ENCODE data around the gene TTC3. TPM values are rescaled to one million over a fixed set of nuclear protein-coding genes. Genes with fewer than 3 reads are reported as not detected.
"Not testable (repeated sequence)": the region's sequence is repeated elsewhere in the genome, so short reads cannot be mapped to it uniquely, and the experiment has no call there.

TTC3 gene
- total RNA-seq, 3 donors from 2014 or later (not counting 1 experiment from before 2014, with no cell fraction given): 83.1 to 97.4 (median 88.3) TPM

GRCh38 chr21:37030864-37031263, 42.2 kb upstream of the TTC3 start:
- no peak overlapping the region for H3K4me3 ChIP-seq (ENCODE audit: low read length)
- no peaks in the 10 kb centered on the region for H3K36me3 ChIP-seq (ENCODE audit: control insufficient read depth, insufficient read depth, low read length)
- Mint-ChIP-seq H3K27ac (no peak overlapping the region), H3K27me3 (ENCODE audit: low read depth in 2 of 2) (peaks cover 5 to 9% of the 10 kb centered on the region in 2 donors), H3K4me1 (no peaks in the 10 kb centered on the region), H3K4me3 (no peak overlapping the region), H3K36me3 (no peaks in the 10 kb centered on the region), H3K9me3 (no peaks in the 10 kb centered on the region)
- intact Hi-C loops (cut with micrococcal nuclease): no loop called here
- ATAC-seq (no peak), DNase-seq (no peak)
- H3K9me3 ChIP-seq (ENCODE audit: control insufficient read depth, insufficient read depth, low read length): no peaks in the 10 kb centered on the region
- no peak for TF ChIP-seq CTCF (IDR thresholded peaks at IDR 0.05)
- H3K27me3 ChIP-seq (ENCODE audit: control insufficient read depth, insufficient read depth, low read length): no peaks in the 10 kb centered on the region
- H3K4me1 ChIP-seq (ENCODE audit: control insufficient read depth, insufficient read depth, low read length): no peaks in the 10 kb centered on the region
- 94% methylated on average over 4 of the region's 4 CpGs for WGBS (ENCODE audit: insufficient coverage)
- H3K27ac ChIP-seq (ENCODE audit: low read length): no peak overlapping the region

- no peak overlapping the region for H3K4me3 Mint-ChIP-seq
- H3K4me1 ChIP-seq (ENCODE audit: control insufficient read depth, insufficient read depth, low read length): no peaks in the 10 kb centered on the region
- no peak overlapping the region for H3K4me3 ChIP-seq (ENCODE audit: low read length)
- H3K36me3 ChIP-seq (ENCODE audit: control insufficient read depth, insufficient read depth, low read length): no peaks in the 10 kb centered on the region
- no peak for DNase-seq
- H3K27me3 Mint-ChIP-seq (ENCODE audit: low read depth in 2 of 2): peaks cover 0 to 2% of the 10 kb centered on the region in 2 donors
- H3K27ac ChIP-seq (ENCODE audit: low read length): no peak overlapping the region
- intact Hi-C loops (cut with micrococcal nuclease): no loop called here
- 81% methylated on average over 4 of the region's 5 CpGs for WGBS (ENCODE audit: insufficient coverage)
- no peaks in the 10 kb centered on the region for H3K36me3 Mint-ChIP-seq
- H3K9me3 Mint-ChIP-seq: no peaks in the 10 kb centered on the region
- no peaks in the 10 kb centered on the region for H3K27me3 ChIP-seq (ENCODE audit: control insufficient read depth, insufficient read depth, low read length)
- no peak for ATAC-seq
- no peak overlapping the region for H3K27ac Mint-ChIP-seq
- no peak for TF ChIP-seq CTCF (IDR thresholded peaks at IDR 0.05)
- H3K9me3 ChIP-seq (ENCODE audit: control insufficient read depth, insufficient read depth, low read length): no peaks in the 10 kb centered on the region
- no peaks in the 10 kb centered on the region for H3K4me1 Mint-ChIP-seq
Observed at GRCh38 chr21:37032293-37032692, 40.8 kb upstream of the TTC3 start.

- no peak for ATAC-seq
- no peaks in the 10 kb centered on the region for H3K36me3 Mint-ChIP-seq
- Histone ChIP-seq H3K4me3 (ENCODE audit: low read length) (no peak overlapping the region), H3K27me3 (ENCODE audit: control insufficient read depth, insufficient read depth, low read length) (no peaks in the 10 kb centered on the region), H3K9me3 (ENCODE audit: control insufficient read depth, insufficient read depth, low read length) (no peaks in the 10 kb centered on the region), H3K36me3 (ENCODE audit: control insufficient read depth, insufficient read depth, low read length) (no peaks in the 10 kb centered on the region), H3K27ac (ENCODE audit: low read length) (no peak overlapping the region), H3K4me1 (ENCODE audit: control insufficient read depth, insufficient read depth, low read length) (no peaks in the 10 kb centered on the region)
- no peak overlapping the region for H3K4me3 Mint-ChIP-seq
- intact Hi-C loops (cut with micrococcal nuclease): no loop called here
- no peak overlapping the region for H3K27ac Mint-ChIP-seq
- WGBS (ENCODE audit: insufficient coverage): 78% methylated on average over 4 of the region's 4 CpGs
- TF ChIP-seq CTCF (IDR thresholded peaks at IDR 0.05): no peak
- DNase-seq: no peak
- peaks cover 0 to 2% of the 10 kb centered on the region in 2 donors for H3K27me3 Mint-ChIP-seq (ENCODE audit: low read depth in 2 of 2)
- no peaks in the 10 kb centered on the region for H3K4me1 Mint-ChIP-seq
- H3K9me3 Mint-ChIP-seq: no peaks in the 10 kb centered on the region
Observed at GRCh38 chr21:37032877-37033471, 40.1 kb upstream of the TTC3 start.

- DNase-seq; H3K9me3 ChIP-seq (ENCODE audit: control insufficient read depth, insufficient read depth, low read length); intact Hi-C loops (cut with micrococcal nuclease); H3K27me3 Mint-ChIP-seq (ENCODE audit: low read depth in 2 of 2); H3K4me3 ChIP-seq (ENCODE audit: low read length); ATAC-seq; H3K27me3 ChIP-seq (ENCODE audit: control insufficient read depth, insufficient read depth, low read length); H3K27ac ChIP-seq (ENCODE audit: low read length); H3K36me3 Mint-ChIP-seq; H3K9me3 Mint-ChIP-seq; H3K4me3 Mint-ChIP-seq; H3K27ac Mint-ChIP-seq; H3K4me1 ChIP-seq (ENCODE audit: control insufficient read depth, insufficient read depth, low read length); H3K4me1 Mint-ChIP-seq; H3K36me3 ChIP-seq (ENCODE audit: control insufficient read depth, insufficient read depth, low read length): not testable (repeated sequence)
- 90% methylated on average over 3 of the region's 4 CpGs for WGBS (ENCODE audit: insufficient coverage)
Observed at GRCh38 chr21:37034394-37034793, 38.7 kb upstream of the TTC3 start.

Measured in natural killer cell (primary cell).